ENCODE measurements around the gene TOM1. TPM values are rescaled to one million over a fixed set of nuclear protein-coding genes. Genes with fewer than 3 reads are reported as not detected.
A peak's percentile ranks its signal among the peaks of the same experiment; 100 is the strongest.

The TOM1 gene
- total and polyA plus RNA-seq, 2 of the 13 experiments (the other 11 are each of a cell fraction or from before 2014, with no cell fraction given) = 30.8 to 87.3 TPM

GRCh38 chr22:35312198-35313059 is 12.7 kb downstream of the TOM1 start (continued):
- TF ChIP-seq ZNF609 (CRISPR knock-in tag; IDR thresholded peaks at IDR 0.05; ENCODE audit: borderline replicate concordance) (peak; percentile 86), ZNF10 (CRISPR knock-in tag; IDR thresholded peaks at IDR 0.05; ENCODE audit: borderline replicate concordance, low read depth) (no peak), MXD3 (CRISPR knock-in tag; IDR thresholded peaks at IDR 0.05) (0 out of 2 replicates have a peak, but pooled peaks have one; percentile 40), HIVEP1 (CRISPR knock-in tag; IDR thresholded peaks at IDR 0.05) (0 out of 2 replicates have a peak, but pooled peaks have one; percentile 33), ETS1 (CRISPR knock-in tag; IDR thresholded peaks at IDR 0.05) (no peak), ZNF343 (CRISPR knock-in tag; IDR thresholded peaks at IDR 0.05) (peak; percentile 57; the same call in 1 of the 2 replicates), CBFB (CRISPR knock-in tag; IDR thresholded peaks at IDR 0.05) (no peak), ZNF263 (CRISPR knock-in tag; IDR thresholded peaks at IDR 0.05) (peak; percentile 52; the same call in 1 of the 2 replicates), DPF2 (CRISPR knock-in tag; IDR thresholded peaks at IDR 0.05; ENCODE audit: borderline replicate concordance, low read depth) (peak; percentile 44), IKZF5 (CRISPR knock-in tag; IDR thresholded peaks at IDR 0.05) (peak; percentile 81; the same call in 1 of the 2 replicates), MZF1 (CRISPR knock-in tag; IDR thresholded peaks at IDR 0.05; ENCODE audit: borderline replicate concordance) (no peak), SKIL (CRISPR knock-in tag; IDR thresholded peaks at IDR 0.05; ENCODE audit: borderline replicate concordance) (peak; percentile 63), KDM2A (CRISPR knock-in tag; IDR thresholded peaks at IDR 0.05; ENCODE audit: borderline replicate concordance, low read depth) (0 out of 2 replicates have a peak, but pooled peaks have one; percentile 40), RNF219 (CRISPR knock-in tag; IDR thresholded peaks at IDR 0.05) (no peak), TCF7 (IDR thresholded peaks at IDR 0.05; ENCODE audit: low read depth) (peak; percentile 79)
